Measurements from ENCODE around the gene ABCD1.

The ABCD1 gene

DNA sequence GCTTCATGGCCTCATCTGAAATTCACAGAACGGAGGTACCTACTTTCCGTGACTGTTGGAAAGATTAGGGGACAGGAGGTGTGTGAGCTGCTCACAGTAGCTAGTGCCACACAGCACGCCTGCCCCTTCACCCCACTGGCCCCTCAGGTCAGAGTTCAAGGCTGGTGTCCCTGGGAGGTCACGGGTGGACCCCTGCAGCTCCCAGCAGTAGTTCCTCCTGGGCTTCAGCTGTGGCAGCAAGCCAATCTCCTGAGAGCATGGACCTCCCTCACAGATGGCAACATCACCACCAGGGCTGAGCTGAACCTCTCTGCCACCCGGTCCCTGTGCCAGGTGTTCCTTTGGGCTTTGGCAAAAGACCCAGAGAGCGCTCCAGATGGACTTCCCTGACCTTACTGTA lies 67.7 kb downstream of the ABCD1 start:
- DNase-seq (ENCODE audit: low read depth): no peak

DNA sequence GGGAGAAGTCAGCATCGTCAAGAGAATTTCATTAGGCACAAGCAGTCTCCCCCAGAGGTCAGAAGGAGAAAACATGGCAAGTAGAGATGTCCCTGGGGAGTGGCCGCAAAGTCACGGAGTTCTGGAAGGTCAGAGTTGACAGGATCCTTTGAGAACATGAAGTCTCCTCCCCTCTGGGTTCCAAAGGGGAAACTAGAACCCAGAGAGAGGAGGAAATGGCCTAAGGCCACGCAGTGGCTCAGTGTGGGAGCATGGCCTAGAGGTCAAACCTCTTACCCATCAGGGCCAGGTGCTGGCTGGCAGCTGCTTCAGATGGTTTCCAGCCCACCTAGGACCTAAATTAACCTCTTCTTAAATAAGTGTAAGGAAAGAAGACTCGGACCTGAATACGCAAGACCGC lies 68.6 kb downstream of the ABCD1 start:
- DNase-seq (ENCODE audit: low read depth): no peak
